Astrocyte of the spinal cord (primary cell): Measurements from ENCODE around the gene RRM2.

Experiments
- DNase-seq: peaks from one replicate; pipeline ENCODE4 v3.0.0; 2011; ENCODE audit warnings: low read depth, low spot score
- H3K4me3 ChIP-seq: 2 replicates; pipeline ENCODE4 v1.5.1; 2011; ENCODE audit warnings: low read depth, mild to moderate bottlenecking, low read length, moderate library complexity
- CTCF ChIP-seq: IDR thresholded peaks from 2 replicates; pipeline ENCODE4 v1.5.1; 2012; ENCODE audit warnings: low read depth, mild to moderate bottlenecking, low read length, inconsistent platforms
- in situ Hi-C: cut with HindIII; loops from 2 replicates; pipeline ENCODE4 v1.10.0; 2017; ENCODE audit warnings: low sequenced_read_pairs

The RRM2 gene

GRCh38 chr2:10164601-10165000 is 42.1 kb downstream of the RRM2 start:
- no peak for DNase-seq
- no peak for TF ChIP-seq CTCF
- no peak overlapping the region for H3K4me3 ChIP-seq
- in situ Hi-C loops = no loop called here

GRCh38 chr2:10165282-10165681 is 42.7 kb downstream of the RRM2 start:
- in situ Hi-C loops = no loop called here
- no peak for DNase-seq
- H3K4me3 ChIP-seq = no peak overlapping the region
- no peak for TF ChIP-seq CTCF

GRCh38 chr2:10165861-10166675 is 43.5 kb downstream of the RRM2 start:
- in situ Hi-C loops = no loop called here
- no peak for TF ChIP-seq CTCF
- H3K4me3 ChIP-seq = no peak overlapping the region
- no peak for DNase-seq

- no peak for TF ChIP-seq CTCF
- H3K4me3 ChIP-seq = no peak overlapping the region
- in situ Hi-C loops = no loop called here
- DNase-seq = no peak
Observed at GRCh38 chr2:10166676-10167292, 44.2 kb downstream of the RRM2 start.

- TF ChIP-seq CTCF = no peak
- H3K4me3 ChIP-seq = no peak overlapping the region
- DNase-seq = no peak
- in situ Hi-C loops = no loop called here
Observed at GRCh38 chr2:10167316-10167715, 44.8 kb downstream of the RRM2 start.

GRCh38 chr2:10168221-10168620 is 45.7 kb downstream of the RRM2 start:
- TF ChIP-seq CTCF = no peak
- H3K4me3 ChIP-seq = no peak overlapping the region
- DNase-seq = no peak
- in situ Hi-C loops = no loop called here
